Measurements from ENCODE around the gene CD46.

CD46 gene

DNA sequence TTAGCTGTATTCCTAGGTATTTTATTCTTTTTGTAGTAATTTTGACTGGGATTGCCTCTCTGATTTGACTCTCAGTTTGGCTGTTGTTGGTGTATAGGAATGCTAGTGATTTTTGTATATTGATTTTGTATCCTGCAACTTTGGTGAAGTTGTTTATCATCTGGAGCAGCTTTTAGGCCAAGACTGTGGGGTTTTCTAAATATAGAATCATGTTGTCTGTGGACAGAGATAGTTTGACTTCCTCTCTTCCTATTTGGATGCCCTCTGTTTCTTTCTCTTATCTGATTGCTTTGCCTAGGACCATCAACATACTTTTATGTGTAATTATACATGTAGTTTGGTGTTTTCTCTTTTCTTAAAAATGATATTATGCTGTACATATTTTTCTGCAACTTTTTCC, 27.2 kb downstream of the CD46 start:
- Histone ChIP-seq H3K4me1 (ENCODE audit: insufficient read depth, low read length) (no peaks in the 10 kb centered on the region), H3K9ac (ENCODE audit: low read length) (no peak overlapping the region), H3K4me3 (ENCODE audit: low read depth in 1 of 2, low read length in 2 of 2) (no peak overlapping the region), H3K27me3 (ENCODE audit: control insufficient read depth in 1 of 2, insufficient read depth in 2 of 2, low read length in 2 of 2) (no peaks in the 10 kb centered on the region), H3K27ac (ENCODE audit: low read depth, low read length) (no peak overlapping the region), H3K36me3 (ENCODE audit: insufficient read depth, low read length) (peaks cover 6% of the 10 kb centered on the region), H3K9me3 (ENCODE audit: low read length) (no peaks in the 10 kb centered on the region)

DNA sequence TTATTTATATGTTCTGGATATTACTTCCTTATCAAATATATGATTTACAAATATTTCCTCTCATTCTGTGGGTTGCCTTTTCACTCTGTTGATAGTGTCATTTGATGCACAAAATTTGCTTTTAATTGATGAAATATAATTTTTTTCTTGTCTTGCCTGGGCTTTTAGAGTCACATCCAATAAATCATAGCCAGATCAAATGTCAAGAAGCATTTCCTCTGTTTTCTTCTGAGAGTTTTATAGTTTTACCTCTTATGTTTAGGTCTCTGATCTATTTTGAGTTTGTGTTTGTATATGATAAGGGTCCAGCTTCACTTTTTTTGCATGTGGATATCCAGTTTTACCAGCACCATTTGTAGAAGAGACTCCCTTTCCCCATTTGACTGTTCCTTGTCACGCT, 29.5 kb downstream of the CD46 start:
- no peak overlapping the region for H3K27ac ChIP-seq (ENCODE audit: low read depth, low read length)
- H3K9ac ChIP-seq (ENCODE audit: low read length): no peak overlapping the region
- H3K27me3 ChIP-seq (ENCODE audit: control insufficient read depth in 1 of 2, insufficient read depth in 2 of 2, low read length in 2 of 2): no peaks in the 10 kb centered on the region
- H3K4me3 ChIP-seq (ENCODE audit: low read depth in 1 of 2, low read length in 2 of 2): no peak overlapping the region
- no peaks in the 10 kb centered on the region for H3K9me3 ChIP-seq (ENCODE audit: low read length)
- no peaks in the 10 kb centered on the region for H3K4me1 ChIP-seq (ENCODE audit: insufficient read depth, low read length)
- H3K36me3 ChIP-seq (ENCODE audit: insufficient read depth, low read length): peaks cover 6% of the 10 kb centered on the region

DNA sequence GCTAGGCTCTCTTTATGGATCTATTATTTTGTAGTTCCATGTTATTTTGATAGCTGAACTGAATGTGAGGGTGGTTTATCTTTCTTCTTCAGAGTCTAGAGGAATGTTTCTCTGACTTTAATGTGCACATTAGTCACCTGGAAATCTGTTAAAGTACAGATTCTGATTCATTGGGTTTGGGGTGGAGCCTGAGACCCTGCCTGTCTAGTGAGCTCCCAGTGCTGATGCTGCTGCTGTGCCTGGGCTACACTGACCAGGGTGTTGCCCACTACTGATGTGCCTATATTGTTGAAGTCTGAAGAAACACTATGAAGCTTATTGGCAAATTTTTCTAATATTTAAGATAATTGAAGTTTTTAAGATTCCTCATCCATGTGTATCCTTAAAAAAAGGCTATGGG, 35.9 kb downstream of the CD46 start:
- Histone ChIP-seq H3K27me3 (ENCODE audit: control insufficient read depth in 1 of 2, insufficient read depth in 2 of 2, low read length in 2 of 2) (no peaks in the 10 kb centered on the region), H3K36me3 (ENCODE audit: insufficient read depth, low read length) (peaks cover 11% of the 10 kb centered on the region), H3K9ac (ENCODE audit: low read length) (no peak overlapping the region), H3K27ac (ENCODE audit: low read depth, low read length) (no peak overlapping the region), H3K9me3 (ENCODE audit: low read length) (no peaks in the 10 kb centered on the region), H3K4me3 (ENCODE audit: low read depth in 1 of 2, low read length in 2 of 2) (no peak overlapping the region), H3K4me1 (ENCODE audit: insufficient read depth, low read length) (no peaks in the 10 kb centered on the region)

DNA sequence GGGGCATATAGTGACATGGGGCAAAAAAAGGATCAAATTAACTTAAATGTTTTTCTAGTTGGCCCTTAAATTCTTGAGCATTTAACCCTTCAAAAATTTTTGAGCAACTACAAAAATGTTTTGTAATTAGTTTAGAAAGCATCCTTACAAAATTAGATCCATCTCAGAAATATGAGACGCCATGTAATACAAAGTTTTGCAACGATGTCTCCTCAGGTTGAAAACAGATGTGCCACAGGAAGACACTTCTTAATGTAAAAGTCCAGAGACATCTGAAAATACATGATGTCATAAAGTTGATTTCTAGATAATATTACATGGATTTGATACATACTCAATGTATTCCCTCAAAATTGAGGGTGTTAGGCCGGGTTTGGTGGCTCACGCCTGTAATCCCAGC, 37.5 kb downstream of the CD46 start:
- Histone ChIP-seq H3K9me3 (ENCODE audit: low read length) (no peaks in the 10 kb centered on the region), H3K4me1 (ENCODE audit: insufficient read depth, low read length) (no peaks in the 10 kb centered on the region), H3K27ac (ENCODE audit: low read depth, low read length) (no peak overlapping the region), H3K4me3 (ENCODE audit: low read depth in 1 of 2, low read length in 2 of 2) (no peak overlapping the region), H3K36me3 (ENCODE audit: insufficient read depth, low read length) (peaks cover 11% of the 10 kb centered on the region), H3K9ac (ENCODE audit: low read length) (no peak overlapping the region), H3K27me3 (ENCODE audit: control insufficient read depth in 1 of 2, insufficient read depth in 2 of 2, low read length in 2 of 2) (no peaks in the 10 kb centered on the region)

DNA sequence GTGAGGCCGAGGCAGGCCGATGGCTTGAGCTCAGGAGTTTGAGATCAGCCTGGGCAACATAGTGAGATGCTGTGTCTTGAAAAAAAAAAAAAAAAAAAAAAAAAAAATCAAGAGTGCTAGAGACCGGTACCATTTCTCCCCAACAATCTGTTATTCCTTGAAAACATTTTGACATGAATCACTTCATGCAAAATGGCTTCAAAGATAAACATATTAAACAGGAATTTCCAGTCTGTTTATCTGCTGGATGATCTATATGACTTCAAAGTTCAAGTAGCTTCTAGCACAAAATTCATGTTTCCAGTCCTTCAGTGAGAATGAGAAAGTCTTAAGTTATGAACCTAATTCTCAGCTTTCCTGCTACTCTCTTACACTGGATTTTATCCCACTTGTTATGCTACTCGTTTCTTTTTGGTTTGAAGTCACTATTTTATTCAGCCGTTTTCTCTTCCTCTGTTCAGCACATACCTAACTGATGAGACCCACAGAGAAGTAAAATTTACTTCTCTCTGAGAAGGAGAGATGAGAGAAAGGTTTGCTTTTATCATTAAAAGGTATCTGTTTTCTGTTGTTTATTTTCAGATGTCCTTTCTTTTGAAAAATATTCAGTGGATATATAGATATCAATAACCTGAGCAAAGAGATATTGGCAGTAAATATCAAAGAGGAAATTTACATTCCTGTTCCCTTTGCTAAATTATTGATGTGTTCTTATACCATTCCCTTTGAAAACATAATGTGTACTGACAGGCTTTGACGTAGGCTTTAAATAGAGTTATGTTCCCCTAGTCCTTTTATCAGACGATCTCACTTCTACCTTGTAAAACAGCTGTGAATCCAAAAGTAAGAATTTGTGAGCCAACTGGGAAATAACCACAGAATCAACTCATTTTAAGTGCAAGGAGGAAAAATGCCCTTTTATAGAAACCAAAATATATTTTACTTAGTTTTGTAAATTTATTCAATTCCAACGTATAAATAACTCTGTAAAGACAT, 38.2 kb downstream of the CD46 start:
- H3K9me3 ChIP-seq (ENCODE audit: low read length): no peaks in the 10 kb centered on the region
- H3K36me3 ChIP-seq (ENCODE audit: insufficient read depth, low read length): peaks cover 11% of the 10 kb centered on the region
- no peaks in the 10 kb centered on the region for H3K27me3 ChIP-seq (ENCODE audit: control insufficient read depth in 1 of 2, insufficient read depth in 2 of 2, low read length in 2 of 2)
- H3K9ac ChIP-seq (ENCODE audit: low read length): no peak overlapping the region
- H3K27ac ChIP-seq (ENCODE audit: low read depth, low read length): no peak overlapping the region
- H3K4me1 ChIP-seq (ENCODE audit: insufficient read depth, low read length): no peaks in the 10 kb centered on the region
- H3K4me3 ChIP-seq (ENCODE audit: low read depth in 1 of 2, low read length in 2 of 2): no peak overlapping the region

DNA sequence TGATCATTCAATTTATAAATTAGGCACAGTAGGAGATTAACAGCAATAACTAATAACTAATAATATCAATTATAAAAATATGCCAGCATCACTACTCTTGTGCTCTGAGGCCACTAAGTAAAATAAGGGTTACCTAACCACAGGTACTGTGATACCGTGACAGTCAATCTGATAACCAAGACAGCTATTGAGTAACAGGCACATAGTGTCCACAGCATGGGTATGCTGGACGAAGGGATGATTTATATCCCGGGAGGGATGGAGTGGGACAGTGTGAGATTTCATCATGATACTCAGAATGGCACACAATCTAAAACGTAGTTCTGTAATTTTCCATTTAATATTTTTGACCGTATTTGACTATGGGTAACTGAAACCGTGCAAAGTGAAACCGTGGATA, 39.4 kb downstream of the CD46 start:
- H3K36me3 ChIP-seq (ENCODE audit: insufficient read depth, low read length): peaks cover 11% of the 10 kb centered on the region
- no peak overlapping the region for H3K4me3 ChIP-seq (ENCODE audit: low read depth in 1 of 2, low read length in 2 of 2)
- H3K27me3 ChIP-seq (ENCODE audit: control insufficient read depth in 1 of 2, insufficient read depth in 2 of 2, low read length in 2 of 2): no peaks in the 10 kb centered on the region
- no peaks in the 10 kb centered on the region for H3K4me1 ChIP-seq (ENCODE audit: insufficient read depth, low read length)
- H3K9ac ChIP-seq (ENCODE audit: low read length): no peak overlapping the region
- no peak overlapping the region for H3K27ac ChIP-seq (ENCODE audit: low read depth, low read length)
- no peaks in the 10 kb centered on the region for H3K9me3 ChIP-seq (ENCODE audit: low read length)

DNA sequence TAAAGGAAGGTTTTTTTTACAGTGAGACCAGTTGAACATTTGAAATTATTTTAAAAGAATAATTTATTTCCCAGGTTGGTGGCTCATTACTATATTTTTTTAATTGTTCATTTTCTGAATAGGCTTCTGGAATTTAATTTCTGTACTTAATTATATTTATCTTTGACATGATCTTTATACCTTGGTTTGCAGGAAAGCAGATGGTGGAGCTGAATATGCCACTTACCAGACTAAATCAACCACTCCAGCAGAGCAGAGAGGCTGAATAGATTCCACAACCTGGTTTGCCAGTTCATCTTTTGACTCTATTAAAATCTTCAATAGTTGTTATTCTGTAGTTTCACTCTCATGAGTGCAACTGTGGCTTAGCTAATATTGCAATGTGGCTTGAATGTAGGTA, 41.5 kb downstream of the CD46 start:
- H3K36me3 ChIP-seq (ENCODE audit: insufficient read depth, low read length): peaks cover 6% of the 10 kb centered on the region
- no peaks in the 10 kb centered on the region for H3K27me3 ChIP-seq (ENCODE audit: control insufficient read depth in 1 of 2, insufficient read depth in 2 of 2, low read length in 2 of 2)
- no peak overlapping the region for H3K4me3 ChIP-seq (ENCODE audit: low read depth in 1 of 2, low read length in 2 of 2)
- H3K9ac ChIP-seq (ENCODE audit: low read length): no peak overlapping the region
- no peak overlapping the region for H3K27ac ChIP-seq (ENCODE audit: low read depth, low read length)
- H3K4me1 ChIP-seq (ENCODE audit: insufficient read depth, low read length): peaks cover 9% of the 10 kb centered on the region
- H3K9me3 ChIP-seq (ENCODE audit: low read length): no peaks in the 10 kb centered on the region

DNA sequence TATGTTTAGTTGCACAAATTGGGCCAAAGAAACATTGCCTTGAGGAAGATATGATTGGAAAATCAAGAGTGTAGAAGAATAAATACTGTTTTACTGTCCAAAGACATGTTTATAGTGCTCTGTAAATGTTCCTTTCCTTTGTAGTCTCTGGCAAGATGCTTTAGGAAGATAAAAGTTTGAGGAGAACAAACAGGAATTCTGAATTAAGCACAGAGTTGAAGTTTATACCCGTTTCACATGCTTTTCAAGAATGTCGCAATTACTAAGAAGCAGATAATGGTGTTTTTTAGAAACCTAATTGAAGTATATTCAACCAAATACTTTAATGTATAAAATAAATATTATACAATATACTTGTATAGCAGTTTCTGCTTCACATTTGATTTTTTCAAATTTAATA, 43.0 kb downstream of the CD46 start:
- peaks cover 6% of the 10 kb centered on the region for H3K36me3 ChIP-seq (ENCODE audit: insufficient read depth, low read length)
- H3K9me3 ChIP-seq (ENCODE audit: low read length): no peaks in the 10 kb centered on the region
- no peak overlapping the region for H3K27ac ChIP-seq (ENCODE audit: low read depth, low read length)
- no peak overlapping the region for H3K9ac ChIP-seq (ENCODE audit: low read length)
- no peaks in the 10 kb centered on the region for H3K27me3 ChIP-seq (ENCODE audit: control insufficient read depth in 1 of 2, insufficient read depth in 2 of 2, low read length in 2 of 2)
- no peak overlapping the region for H3K4me3 ChIP-seq (ENCODE audit: low read depth in 1 of 2, low read length in 2 of 2)
- H3K4me1 ChIP-seq (ENCODE audit: insufficient read depth, low read length): peaks cover 9% of the 10 kb centered on the region

DNA sequence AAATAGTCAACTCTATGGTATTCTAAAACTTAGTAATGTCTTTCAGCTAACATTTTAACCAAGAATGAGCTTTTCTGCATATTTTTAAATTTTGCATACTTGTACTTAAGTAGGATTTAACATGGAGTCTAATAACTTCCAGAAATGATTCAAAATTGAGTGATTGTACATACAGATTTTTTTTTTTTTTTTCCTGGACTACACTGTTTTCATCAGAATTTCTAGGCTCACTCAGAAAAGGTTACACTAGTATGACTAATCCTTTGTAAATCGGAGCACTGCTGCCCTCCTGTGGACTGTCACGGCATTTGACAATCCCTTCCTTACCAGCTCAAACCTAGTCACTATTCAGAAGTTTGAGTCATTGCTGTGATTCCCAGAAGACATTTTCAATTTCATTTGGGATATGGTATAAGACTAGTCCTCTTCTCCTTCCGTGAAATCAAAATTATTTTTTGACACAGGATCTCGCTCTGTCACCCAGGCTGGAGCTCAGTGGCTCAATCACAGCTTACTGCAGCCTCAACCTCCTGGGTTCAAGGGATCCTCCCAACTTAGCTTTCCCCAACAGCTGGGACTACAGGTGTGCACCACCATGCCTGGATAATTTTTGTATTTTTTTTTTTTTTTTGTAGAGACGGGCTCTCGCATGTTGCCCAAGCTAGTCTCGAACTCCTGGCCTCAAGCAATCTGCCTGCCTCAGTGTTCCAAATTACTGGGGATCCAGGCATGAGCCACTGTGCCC, 45.5 kb downstream of the CD46 start:
- H3K4me1 ChIP-seq (ENCODE audit: insufficient read depth, low read length): peaks cover 9% of the 10 kb centered on the region
- H3K27ac ChIP-seq (ENCODE audit: low read depth, low read length): no peak overlapping the region
- no peaks in the 10 kb centered on the region for H3K27me3 ChIP-seq (ENCODE audit: control insufficient read depth in 1 of 2, insufficient read depth in 2 of 2, low read length in 2 of 2)
- H3K9ac ChIP-seq (ENCODE audit: low read length): no peak overlapping the region
- H3K36me3 ChIP-seq (ENCODE audit: insufficient read depth, low read length): peaks cover 21% of the 10 kb centered on the region
- no peak overlapping the region for H3K4me3 ChIP-seq (ENCODE audit: low read depth in 1 of 2, low read length in 2 of 2)
- no peaks in the 10 kb centered on the region for H3K9me3 ChIP-seq (ENCODE audit: low read length)

DNA sequence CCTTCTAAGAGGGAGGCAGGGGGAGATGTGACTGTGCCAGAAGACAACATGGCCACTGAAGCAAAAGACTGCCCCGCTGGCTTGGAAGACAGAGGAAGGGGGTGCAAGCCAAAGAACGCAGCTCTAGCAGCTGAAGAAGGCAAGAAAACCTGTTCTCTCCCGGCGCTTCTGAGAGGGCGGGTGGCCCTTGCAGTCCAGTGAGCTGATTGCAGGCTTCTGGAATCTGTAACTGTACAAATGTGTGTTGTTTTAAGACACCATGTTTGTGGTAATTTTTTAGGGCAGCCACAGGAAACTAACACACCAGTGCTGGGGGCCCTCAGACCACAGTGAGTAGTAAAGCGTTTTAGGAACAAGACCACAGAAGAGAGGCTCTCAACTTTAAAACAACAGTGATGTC, 47.0 kb downstream of the CD46 start:
- Histone ChIP-seq H3K9ac (ENCODE audit: low read length) (no peak overlapping the region), H3K9me3 (ENCODE audit: low read length) (no peaks in the 10 kb centered on the region), H3K4me1 (ENCODE audit: insufficient read depth, low read length) (peaks cover 9% of the 10 kb centered on the region), H3K27ac (ENCODE audit: low read depth, low read length) (no peak overlapping the region), H3K4me3 (ENCODE audit: low read depth in 1 of 2, low read length in 2 of 2) (no peak overlapping the region), H3K36me3 (ENCODE audit: insufficient read depth, low read length) (peaks cover 34% of the 10 kb centered on the region), H3K27me3 (ENCODE audit: control insufficient read depth in 1 of 2, insufficient read depth in 2 of 2, low read length in 2 of 2) (no peaks in the 10 kb centered on the region)

DNA sequence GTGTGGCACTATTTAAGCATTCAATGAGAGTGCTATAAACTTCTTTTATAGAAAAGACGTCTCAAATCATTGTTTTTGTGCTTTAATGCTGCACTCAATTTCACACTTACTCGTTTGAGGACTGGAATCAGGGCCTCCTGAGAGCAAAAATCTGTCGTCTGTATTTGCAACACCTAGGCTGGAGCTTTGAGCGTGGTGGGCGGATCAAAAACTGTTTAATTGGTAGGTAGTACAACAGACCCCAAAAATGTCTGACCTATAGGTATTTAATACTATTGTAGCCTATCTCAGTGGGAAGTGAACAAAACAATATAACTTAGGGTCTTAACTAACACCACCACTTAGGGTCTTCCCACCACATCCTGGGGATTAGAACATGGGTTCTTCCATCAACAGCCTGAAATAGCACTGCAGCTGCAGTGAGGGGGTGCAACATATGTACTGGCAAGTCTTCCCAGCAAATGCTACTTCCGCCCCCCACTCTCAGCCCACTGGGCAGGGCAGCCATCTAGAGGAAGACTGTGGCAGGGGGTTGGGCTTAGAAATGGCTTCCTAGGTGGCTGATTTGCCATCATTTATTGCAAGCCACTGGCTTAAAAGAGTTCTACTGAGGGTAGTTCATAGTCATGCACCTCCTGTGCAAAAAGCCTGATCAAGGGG, 48.3 kb downstream of the CD46 start:
- Histone ChIP-seq H3K27me3 (ENCODE audit: control insufficient read depth in 1 of 2, insufficient read depth in 2 of 2, low read length in 2 of 2) (no peaks in the 10 kb centered on the region), H3K9me3 (ENCODE audit: low read length) (no peaks in the 10 kb centered on the region), H3K27ac (ENCODE audit: low read depth, low read length) (no peak overlapping the region), H3K4me3 (ENCODE audit: low read depth in 1 of 2, low read length in 2 of 2) (no peak overlapping the region), H3K36me3 (ENCODE audit: insufficient read depth, low read length) (peaks cover 46% of the 10 kb centered on the region), H3K9ac (ENCODE audit: low read length) (no peak overlapping the region), H3K4me1 (ENCODE audit: insufficient read depth, low read length) (peaks cover 13% of the 10 kb centered on the region)

All from muscle layer of colon (tissue), 2 donors.